GM10266 (cell line): Measurements from ENCODE around the gene ENO4.

ENCODE experiments used
- DNase-seq: peaks from one replicate; pipeline ENCODE4 v3.0.0; 2012; ENCODE audit errors: extremely low spot score
- TF ChIP-seq, protein P1 (sequence below): IDR thresholded peaks from 2 replicates; pipeline ENCODE4 v1.5.1; 2012; ENCODE audit warnings: mild to moderate bottlenecking, low read depth; ENCODE audit not compliant: control insufficient read depth, insufficient read depth; ENCODE audit errors: missing control alignments

Gene ENO4, protein sequence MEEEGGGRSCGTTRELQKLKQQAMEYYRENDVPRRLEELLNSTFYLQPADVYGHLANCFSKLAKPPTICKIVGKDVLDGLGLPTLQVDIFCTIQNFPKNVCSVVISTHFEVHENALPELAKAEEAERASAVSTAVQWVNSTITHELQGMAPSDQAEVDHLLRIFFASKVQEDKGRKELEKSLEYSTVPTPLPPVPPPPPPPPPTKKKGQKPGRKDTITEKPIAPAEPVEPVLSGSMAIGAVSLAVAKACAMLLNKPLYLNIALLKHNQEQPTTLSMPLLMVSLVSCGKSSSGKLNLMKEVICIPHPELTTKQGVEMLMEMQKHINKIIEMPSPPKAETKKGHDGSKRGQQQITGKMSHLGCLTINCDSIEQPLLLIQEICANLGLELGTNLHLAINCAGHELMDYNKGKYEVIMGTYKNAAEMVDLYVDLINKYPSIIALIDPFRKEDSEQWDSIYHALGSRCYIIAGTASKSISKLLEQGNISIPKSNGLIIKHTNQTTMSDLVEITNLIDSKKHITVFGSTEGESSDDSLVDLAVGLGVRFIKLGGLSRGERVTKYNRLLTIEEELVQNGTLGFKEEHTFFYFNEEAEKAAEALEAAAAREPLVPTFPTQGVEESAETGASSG

DNA sequence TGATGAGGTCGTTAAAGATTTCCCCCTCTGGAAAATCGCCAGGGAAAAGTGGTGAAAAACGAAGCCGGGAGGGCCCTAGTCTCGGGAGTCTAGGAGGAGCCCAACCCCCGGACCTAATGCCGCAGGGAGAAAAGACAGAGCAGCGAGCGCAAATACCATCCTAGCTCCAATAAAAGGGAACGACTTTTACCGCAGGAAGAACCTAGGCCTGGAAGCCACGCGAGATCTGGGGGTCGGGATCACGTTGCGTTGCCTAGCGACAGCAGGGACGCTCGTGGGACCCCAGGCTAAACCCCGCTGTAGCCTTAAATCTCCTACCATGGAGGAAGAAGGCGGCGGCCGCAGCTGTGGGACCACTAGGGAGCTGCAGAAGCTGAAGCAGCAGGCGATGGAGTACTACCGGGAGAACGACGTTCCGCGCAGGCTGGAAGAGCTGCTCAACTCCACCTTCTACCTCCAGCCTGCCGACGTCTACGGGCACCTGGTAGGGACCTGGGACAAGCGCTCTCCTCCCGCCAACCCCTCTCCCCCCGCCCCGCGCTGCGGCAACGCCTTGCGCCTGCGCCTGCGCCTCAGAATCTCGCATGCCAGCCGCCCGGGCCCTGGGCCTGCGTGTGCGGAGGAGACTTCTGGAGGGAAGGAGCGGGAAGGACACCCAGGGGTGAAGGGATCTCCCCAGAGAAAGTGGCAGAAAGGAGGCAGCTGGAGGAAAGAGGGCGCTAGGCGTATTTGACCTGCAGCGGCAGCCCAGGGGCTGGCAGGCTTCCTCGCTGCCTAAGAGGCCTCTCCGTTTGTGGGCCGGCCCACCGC is at the start of gene ENO4:
Gene ENO4, plus strand, starts transcription at position 252 of the 810 bp plus-strand sequence. Its CDS starts 68 bp downstream, at position 320.
- peak; percentile 43 for DNase-seq
- TF ChIP-seq, protein P1, sequence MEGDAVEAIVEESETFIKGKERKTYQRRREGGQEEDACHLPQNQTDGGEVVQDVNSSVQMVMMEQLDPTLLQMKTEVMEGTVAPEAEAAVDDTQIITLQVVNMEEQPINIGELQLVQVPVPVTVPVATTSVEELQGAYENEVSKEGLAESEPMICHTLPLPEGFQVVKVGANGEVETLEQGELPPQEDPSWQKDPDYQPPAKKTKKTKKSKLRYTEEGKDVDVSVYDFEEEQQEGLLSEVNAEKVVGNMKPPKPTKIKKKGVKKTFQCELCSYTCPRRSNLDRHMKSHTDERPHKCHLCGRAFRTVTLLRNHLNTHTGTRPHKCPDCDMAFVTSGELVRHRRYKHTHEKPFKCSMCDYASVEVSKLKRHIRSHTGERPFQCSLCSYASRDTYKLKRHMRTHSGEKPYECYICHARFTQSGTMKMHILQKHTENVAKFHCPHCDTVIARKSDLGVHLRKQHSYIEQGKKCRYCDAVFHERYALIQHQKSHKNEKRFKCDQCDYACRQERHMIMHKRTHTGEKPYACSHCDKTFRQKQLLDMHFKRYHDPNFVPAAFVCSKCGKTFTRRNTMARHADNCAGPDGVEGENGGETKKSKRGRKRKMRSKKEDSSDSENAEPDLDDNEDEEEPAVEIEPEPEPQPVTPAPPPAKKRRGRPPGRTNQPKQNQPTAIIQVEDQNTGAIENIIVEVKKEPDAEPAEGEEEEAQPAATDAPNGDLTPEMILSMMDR, result no peak

DNA sequence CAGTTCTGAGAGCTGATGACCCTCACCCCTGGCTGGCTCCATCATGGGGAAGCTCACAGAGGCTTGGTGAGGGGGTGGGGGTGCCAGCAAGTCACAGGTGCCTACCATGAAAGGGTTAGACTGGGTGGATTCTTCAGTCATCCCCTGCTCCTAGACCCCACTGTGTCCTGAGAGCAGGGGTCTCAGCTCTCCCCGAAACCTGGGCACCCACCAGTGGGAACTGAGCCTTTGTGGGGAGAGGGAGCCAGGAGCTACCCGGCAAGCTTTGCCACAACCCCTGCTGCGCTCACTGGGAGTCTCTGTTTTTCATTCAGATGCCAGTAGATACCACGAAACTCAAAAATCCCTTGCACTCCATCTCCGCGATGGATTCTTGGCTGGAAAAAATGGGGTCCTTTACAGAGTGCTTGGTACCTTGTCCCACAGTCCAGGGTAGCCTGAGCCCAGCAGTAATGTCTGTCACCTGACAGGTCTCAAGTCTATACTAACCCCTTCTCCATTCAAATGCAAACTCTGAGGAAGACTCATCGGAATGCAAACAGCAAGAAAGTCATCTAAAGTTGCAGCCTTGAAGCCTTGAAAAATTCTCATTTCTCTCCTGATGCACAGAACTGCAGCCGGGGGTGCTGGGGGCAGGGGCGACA is 48.9 kb upstream of the ENO4 start:
- no peak for DNase-seq
- TF ChIP-seq, protein P1, result no peak

DNA sequence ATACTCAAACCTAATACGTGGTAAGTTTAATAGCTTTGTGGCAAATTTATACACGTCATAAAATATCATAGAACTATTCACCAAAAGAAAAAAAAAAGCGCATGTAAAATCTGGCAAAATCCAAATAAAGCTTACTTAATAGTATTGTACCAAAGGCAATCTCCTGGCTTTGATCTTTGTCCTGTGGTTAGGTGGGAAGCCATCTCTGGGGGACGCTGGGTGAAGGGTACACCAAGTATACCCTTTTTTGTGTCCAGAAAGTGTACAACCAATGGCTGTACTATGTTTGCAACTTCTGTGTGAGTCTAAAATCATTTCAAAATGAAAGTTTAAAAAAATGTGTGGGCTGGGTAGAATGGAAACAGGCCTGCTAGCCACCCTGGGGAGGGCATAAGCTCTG is 47.6 kb upstream of the ENO4 start:
- TF ChIP-seq, protein P1, result no peak
- DNase-seq, result no peak

DNA sequence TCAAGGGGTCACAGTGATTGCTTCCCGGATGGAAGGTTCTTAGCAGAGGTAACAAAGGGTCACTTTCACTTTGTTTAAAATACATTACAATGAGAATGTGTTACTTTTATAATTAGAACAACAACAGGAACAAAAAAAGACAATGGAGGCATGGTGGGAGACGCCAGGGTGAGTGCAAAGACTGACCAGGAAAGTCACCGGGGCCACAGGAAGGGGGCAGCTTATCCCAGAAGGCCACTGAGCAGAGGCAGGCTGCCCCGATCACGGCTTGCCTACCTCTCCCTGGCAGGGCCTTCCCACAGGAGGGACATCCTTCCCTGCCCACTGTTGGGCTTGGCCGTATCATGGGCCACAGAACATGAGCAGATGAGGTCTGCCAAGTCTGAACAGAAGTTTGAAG is 46.8 kb upstream of the ENO4 start:
- TF ChIP-seq, protein P1, result no peak
- no peak for DNase-seq

DNA sequence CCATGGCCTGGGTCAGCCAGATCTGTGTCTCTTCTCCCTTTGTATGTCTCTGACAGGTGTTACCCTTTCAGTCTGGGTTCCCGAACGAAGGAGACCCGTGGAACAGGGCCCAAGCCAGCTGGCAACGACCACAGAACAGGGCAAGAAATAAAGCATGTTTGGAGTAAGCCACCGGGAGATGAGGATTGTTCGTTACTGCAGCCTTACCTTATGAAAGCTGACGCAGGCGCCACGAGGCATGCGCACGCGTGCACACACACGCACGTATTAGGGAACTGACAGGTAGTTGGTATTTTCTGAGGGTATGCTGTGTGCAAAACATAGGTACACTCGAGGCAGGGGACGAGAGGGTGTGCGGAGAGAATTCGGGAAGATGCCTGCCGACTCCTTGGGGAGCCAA is 46.4 kb upstream of the ENO4 start:
- TF ChIP-seq, protein P1, result no peak
- DNase-seq, result no peak

DNA sequence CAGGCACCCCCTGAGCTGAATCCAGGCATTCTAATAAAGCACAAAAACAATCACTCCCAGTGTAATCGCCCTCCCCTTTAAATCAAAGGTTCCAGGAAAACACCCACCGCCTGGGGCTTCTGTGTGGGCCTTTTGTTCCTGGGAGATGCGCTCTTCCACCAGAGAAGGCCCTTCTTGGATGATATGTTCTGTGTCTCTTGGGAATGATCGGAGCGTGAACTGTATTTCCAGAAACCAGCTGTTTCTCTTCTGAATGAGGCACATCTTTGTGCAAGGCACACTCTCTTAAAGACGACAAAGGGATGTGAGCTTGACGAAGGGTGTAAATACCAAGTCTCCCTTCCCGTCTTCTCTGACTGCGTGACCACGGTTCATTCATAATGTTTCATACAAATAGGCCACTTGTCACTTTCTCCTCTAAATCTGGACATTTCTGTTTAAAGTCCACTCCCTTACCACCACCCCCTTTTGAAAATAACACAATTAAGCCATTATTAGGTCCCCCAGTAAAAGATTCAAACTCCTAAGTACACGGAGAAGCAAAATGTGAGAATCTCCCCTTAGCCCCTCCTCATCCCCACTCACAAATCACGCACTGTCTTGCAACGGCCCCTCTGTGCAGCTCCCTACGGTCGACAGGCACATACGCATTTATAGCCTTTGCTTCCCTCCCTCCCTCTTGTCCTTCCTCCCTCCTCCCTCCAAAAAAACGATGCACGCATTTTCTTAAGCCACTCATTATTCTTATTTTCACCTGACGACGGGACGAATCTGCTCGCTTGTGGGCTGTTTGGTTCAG is 45.6 kb upstream of the ENO4 start:
- DNase-seq, result no peak
- TF ChIP-seq, protein P1, result no peak
